GM12878 (cell line): ENCODE measurements around the gene ANO4. TPM values are rescaled to one million over a fixed set of nuclear protein-coding genes. Genes with fewer than 3 reads are reported as not detected.

Experiments
- ATAC-seq: fragments of 200-7000 bp; cut with Tn5 transposase; 3 replicates; pipeline ENCODE4 v1.9.1; 2020; ENCODE audit warnings: mild to moderate bottlenecking, moderate library complexity
- BruUV-seq: library from RNA; stranded (reverse); fragments of 400-500 nt; replicated peaks from 2 replicates; lab custom pipeline; 2021; lab: Mats Ljungman, UMichigan
- CTCF ChIA-PET: fragments of 300-600 bp; sonication (Branson Sonifier 250); formaldehyde crosslinking; extraction: SDS; loops from one replicate; lab custom pipeline; 2021; ENCODE audit warnings: inconsistent platforms; lab: Yijun Ruan, JAX
- POLR2A ChIA-PET: fragments of 350-600 bp; formaldehyde crosslinking; extraction: SDS; loops from one replicate; lab custom pipeline; 2021; ENCODE audit warnings: inconsistent platforms; lab: Charles Lee
- RAD21 ChIA-PET: fragments of 300-600 bp; sonication (Branson Sonifier 250); formaldehyde crosslinking; loops from one replicate; lab custom pipeline; 2023; ENCODE audit warnings: antibody characterized with exemption; ENCODE audit not compliant: unreplicated experiment; lab: Charles Lee
- SMC1A ChIA-PET: fragments of 300-600 bp; sonication (Branson Sonifier 250); formaldehyde crosslinking; loops from one replicate; lab custom pipeline; 2023; ENCODE audit not compliant: unreplicated experiment, uncharacterized antibody; lab: Charles Lee
- DNase-seq: peaks from one replicate; pipeline ENCODE4 v3.0.0-alpha.2; 2011; ENCODE audit warnings: low read depth, low spot score
- FAIRE-seq: peaks from 3 replicates; lab custom pipeline; 2011; peaks lifted over from hg19 to GRCh38; lab: Jason Lieb, UNC
- H2AFZ ChIP-seq: 2 replicates; pipeline ENCODE4 v1.6.0; 2011; ENCODE audit warnings: low read depth, low read length, control low read depth; ENCODE audit not compliant: control insufficient read depth
- H3K27ac ChIP-seq: 2 replicates; pipeline ENCODE4 v1.5.1; 2011; ENCODE audit warnings: control low read depth; ENCODE audit not compliant: control insufficient read depth, insufficient read depth
- H3K27me3 ChIP-seq, 2 experiments: replicated peaks in 1 of 2; 2 replicates each; pipeline versions ENCODE4 v1.6.0 to v1.6.1; 2011; ENCODE audit warnings: low read length in 1 of 2; ENCODE audit not compliant: control insufficient read depth in 2 of 2, insufficient read depth in 2 of 2
- H3K36me3 ChIP-seq, 2 experiments: 2 replicates each; pipeline ENCODE4 v1.5.1; 2011; ENCODE audit warnings: low read length in 1 of 2; ENCODE audit not compliant: control insufficient read depth in 2 of 2, insufficient read depth in 2 of 2
- H3K4me1 ChIP-seq: 2 replicates; pipeline ENCODE4 v1.6.1; 2011; ENCODE audit warnings: mild to moderate bottlenecking, low read length, moderate library complexity, mixed read lengths; ENCODE audit not compliant: control insufficient read depth, insufficient read depth
- H3K4me2 ChIP-seq: 2 replicates; pipeline ENCODE4 v1.6.0; 2011; ENCODE audit warnings: control low read depth; ENCODE audit not compliant: control insufficient read depth, insufficient read depth
- H3K4me3 ChIP-seq: fragments of 200-600 bp; sonication (generic); 2 replicates; pipeline ENCODE4 v1.5.1; 2016
- H3K79me2 ChIP-seq: 2 replicates; pipeline ENCODE4 v1.6.0; 2011; ENCODE audit warnings: low read length; ENCODE audit not compliant: control insufficient read depth, insufficient read depth
- H3K9ac ChIP-seq: 2 replicates; pipeline ENCODE4 v1.8.0; 2011; ENCODE audit warnings: low read length, control low read depth, mixed read lengths; ENCODE audit not compliant: control insufficient read depth, insufficient read depth
- H3K9me3 ChIP-seq: replicated peaks from 3 replicates; pipeline ENCODE4 v1.5.1; 2011; ENCODE audit warnings: mild to moderate bottlenecking, low read length; ENCODE audit not compliant: control insufficient read depth, insufficient read depth
- H4K20me1 ChIP-seq: 2 replicates; pipeline ENCODE4 v1.6.0; 2011; ENCODE audit not compliant: control insufficient read depth, insufficient read depth
- CHD4 ChIP-seq: fragments of 200-600 bp; sonication (generic); IDR thresholded peaks from 2 replicates; pipeline ENCODE4 v1.6.1; 2016; ENCODE audit warnings: mild to moderate bottlenecking
- HCFC1 ChIP-seq: fragments of 150-350 bp; IDR thresholded peaks from 2 replicates; pipeline ENCODE4 v1.6.1; 2014; ENCODE audit warnings: low read length
- NBN ChIP-seq: fragments of 450-650 bp; IDR thresholded peaks from 2 replicates; pipeline ENCODE4 v1.6.1; 2016
- POLR2AphosphoS5 ChIP-seq: IDR thresholded peaks from 2 replicates; pipeline ENCODE4 v1.6.1; 2011; ENCODE audit warnings: mild to moderate bottlenecking, low read length, inconsistent platforms
- SKIL ChIP-seq: fragments of 450-650 bp; IDR thresholded peaks from 2 replicates; pipeline ENCODE4 v1.6.1; 2017; ENCODE audit warnings: mild to moderate bottlenecking, low read depth, inconsistent platforms; ENCODE audit not compliant: poor library complexity, severe bottlenecking
- ZNF217 ChIP-seq: fragments of 450-650 bp; IDR thresholded peaks from 2 replicates; pipeline ENCODE4 v1.6.1; 2017; ENCODE audit warnings: antibody characterized with exemption, mild to moderate bottlenecking
- ZNF24 ChIP-seq: fragments of 450-650 bp; IDR thresholded peaks from 2 replicates; pipeline ENCODE4 v1.6.1; 2017; ENCODE audit warnings: antibody characterized with exemption, mild to moderate bottlenecking
- ZNF687 ChIP-seq: fragments of 450-650 bp; IDR thresholded peaks from 2 replicates; pipeline ENCODE4 v1.6.1; 2017; ENCODE audit warnings: mild to moderate bottlenecking, moderate library complexity
- WGBS: methylation state at CpG from one replicate; pipeline ENCODE4 v1.1.6; 2016; ENCODE audit warnings: low lambda C conversion rate; ENCODE audit not compliant: insufficient replicate concordance, insufficient coverage; ENCODE audit errors: missing lambda C conversion rate; 5-methylcytosine and 5-hydroxymethylcytosine counted together
- in situ Hi-C: fragments of 300-500 bp; cut with MboI; formaldehyde crosslinking; loops from 9 replicates; pipeline ENCODE4 v1.14.3; 2018; ENCODE audit warnings: mixed read lengths
- intact Hi-C: fragments of 100-400 bp; cut with micrococcal nuclease; formaldehyde crosslinking; loops from one replicate; pipeline ENCODE4 v1.14.2; 2022; ENCODE audit not compliant: unreplicated experiment
- polyA plus RNA-seq, 11 experiments: library from polyadenylated mRNA; depleted of rRNA in 4 of 11; unstranded in 6 of 11; stranded (reverse) in 5 of 11; fragments of >200 nt; fragmentation: Nextera tagmentation in 4 of 11; fragmentation: Illumina TruSeq in 1 of 11; extraction: Ambion mirVana in 4 of 11; extraction: Trizol in 1 of 11; gene quantifications; 1 replicate in 1 of 11; 2 replicates in 10 of 11; pipeline versions ENCODE4 v1.2.1 to v1.2.3, GENCODE V29; 2011 to 2016; ENCODE audit warnings: inconsistent platforms in 2 of 11, missing spikeins in 2 of 11, low read depth in 1 of 11
- total RNA-seq, 4 experiments: library from RNA; depleted of rRNA in 3 of 4; stranded (reverse); fragments of >200 nt in 3 of 4; fragmentation: Illumina TruSeq in 1 of 4; extraction: Trizol in 1 of 4; gene quantifications; 2 replicates each; pipeline versions ENCODE4 v1.2.1 to v1.2.3, GENCODE V29; 2013 to 2021

The ANO4 gene
- total and polyA plus RNA-seq, 10 of the 15 experiments (the other 5 are each of a cell fraction or from before 2014, with no cell fraction given), result not detected

GRCh38 chr12:100789146-100789545 is 5.4 kb upstream of the ANO4 start (continued):
- TF ChIP-seq SKIL, result no peak
- TF ChIP-seq ZNF687, result no peak
- TF ChIP-seq ZNF217, result no peak
- TF ChIP-seq CHD4, result no peak
- TF ChIP-seq HCFC1, result no peak

GRCh38 chr12:100789975-100790374 is 4.6 kb upstream of the ANO4 start:
- intact Hi-C loops (no loop called here), in situ Hi-C loops (no loop called here)
- ChIA-PET CTCF (no interaction called here), RAD21 (no interaction called here), SMC1A (no interaction called here), POLR2A (no interaction called here)
- no TSS peak for BruUV-seq
- Histone ChIP-seq H3K27ac (no peak overlapping the region), H3K36me3 (no peaks in the 10 kb centered on the region), H3K27me3 (peaks cover 2 to 8% of the 10 kb centered on the region in 2 experiments; a peak in 3 of 4 replicates), H3K79me2 (no peaks in the 10 kb centered on the region), H2AFZ (no peak overlapping the region), H3K4me2 (no peak overlapping the region), H4K20me1 (no peaks in the 10 kb centered on the region), H3K4me3 (no peak overlapping the region), H3K9ac (no peak overlapping the region), H3K4me1 (no peaks in the 10 kb centered on the region), H3K9me3 (no peaks in the 10 kb centered on the region)
- no peak for FAIRE-seq
- WGBS, result 4% methylated on average over 2 of the region's 2 CpGs
- DNase-seq, result no peak
- no peak for ATAC-seq
- TF ChIP-seq NBN (no peak), ZNF24 (no peak), POLR2AphosphoS5 (no peak), CHD4 (no peak)
